GM19238 (cell line): ENCODE measurements around the gene PRLR.

Experiments used
- DNase-seq: peaks from one replicate; pipeline ENCODE4 v3.0.0; 2011; ENCODE audit warnings: low spot score; ENCODE audit not compliant: insufficient read length

PRLR gene

GRCh38 chr5:35236770-35237169 is 6.5 kb upstream of the PRLR start:
- no peak for DNase-seq

GRCh38 chr5:35233601-35234000 is 3.3 kb upstream of the PRLR start:
- no peak for DNase-seq

GRCh38 chr5:35233121-35233520 is 2.8 kb upstream of the PRLR start:
- DNase-seq = no peak

- no peak for DNase-seq
These were observed 1.8 kb upstream of the PRLR start for GRCh38 chr5:35232124-35232523.

GRCh38 chr5:35229076-35230037 is 930 bp downstream of the PRLR start:
- peak; percentile 39 for DNase-seq

- no peak for DNase-seq
These were observed 2.0 kb downstream of the PRLR start for GRCh38 chr5:35228310-35228709.

- no peak for DNase-seq
These were observed 2.6 kb downstream of the PRLR start for GRCh38 chr5:35227720-35228119.

- no peak for DNase-seq
These were observed 6.4 kb downstream of the PRLR start for GRCh38 chr5:35223787-35224395.

- no peak for DNase-seq
These were observed 9.3 kb downstream of the PRLR start for GRCh38 chr5:35220967-35221366.

- no peak for DNase-seq
These were observed 11.3 kb downstream of the PRLR start for GRCh38 chr5:35218981-35219380.

GRCh38 chr5:35214051-35214450 is 16.2 kb downstream of the PRLR start:
- no peak for DNase-seq

- no peak for DNase-seq
These were observed 16.7 kb downstream of the PRLR start for GRCh38 chr5:35213608-35214007.

- DNase-seq = no peak
These were observed 17.9 kb downstream of the PRLR start for GRCh38 chr5:35212122-35212982.

- no peak for DNase-seq
These were observed 20.4 kb downstream of the PRLR start for GRCh38 chr5:35209862-35210261.

- DNase-seq = no peak
These were observed 24.7 kb downstream of the PRLR start for GRCh38 chr5:35205606-35206005.

GRCh38 chr5:35205186-35205585 is 25.1 kb downstream of the PRLR start:
- no peak for DNase-seq

- DNase-seq = no peak
These were observed 26.9 kb downstream of the PRLR start for GRCh38 chr5:35203403-35203802.

- no peak for DNase-seq
These were observed 27.8 kb downstream of the PRLR start for GRCh38 chr5:35202319-35203111.

GRCh38 chr5:35201291-35201690 is 29.0 kb downstream of the PRLR start:
- DNase-seq = no peak

GRCh38 chr5:35199886-35200285 is 30.4 kb downstream of the PRLR start:
- no peak for DNase-seq

- no peak for DNase-seq
These were observed 31.6 kb downstream of the PRLR start for GRCh38 chr5:35198686-35199085.
